Transverse colon (tissue), 4 donors: ENCODE results near the gene CACNG5. TPM values are rescaled to one million over a fixed set of nuclear protein-coding genes. Genes with fewer than 3 reads are reported as not detected.
A peak's percentile ranks its signal among the peaks of the same experiment; 100 is the strongest.

Experiments used
- DNase-seq: peaks from one replicate; pipeline ENCODE4 v3.0.0-alpha.2; 2019
- H3K27ac ChIP-seq, 4 donors: fragments of 200-600 bp; sonication (generic); 2 replicates each; pipeline ENCODE4 v1.5.1; 2016 to 2018; ENCODE audit warnings: inconsistent platforms in 4 of 4
- H3K27me3 ChIP-seq: fragments of 200-600 bp; sonication (generic); 2 replicates; pipeline ENCODE4 v1.5.1; 2017; ENCODE audit warnings: inconsistent platforms
- H3K36me3 ChIP-seq, 4 donors: fragments of 200-600 bp; sonication (generic); 2 replicates each; pipeline ENCODE4 v1.5.1; 2017 to 2019; ENCODE audit warnings: inconsistent platforms in 4 of 4
- H3K4me1 ChIP-seq, 4 donors: fragments of 200-600 bp; sonication (generic); 2 replicates each; pipeline ENCODE4 v1.5.1; 2017 to 2020; ENCODE audit warnings: inconsistent platforms in 4 of 4
- H3K4me3 ChIP-seq, 4 donors: fragments of 200-600 bp; sonication (generic); 1 replicate in 1 of 4; 2 replicates in 3 of 4; pipeline versions ENCODE4 v1.5.1 to v1.6.1; 2017 to 2019; ENCODE audit warnings: inconsistent platforms in 4 of 4
- H3K9me3 ChIP-seq, 2 donors: fragments of 200-600 bp; sonication (generic); 2 replicates each; pipeline ENCODE4 v1.5.1; 2017 to 2019; ENCODE audit warnings: inconsistent platforms in 2 of 2
- CTCF ChIP-seq, 5 experiments: fragments of 200-600 bp in 3 of 5; fragments of 450-650 bp in 2 of 5; sonication (generic) in 3 of 5; IDR thresholded peaks; 1 replicate in 2 of 5; 2 replicates in 3 of 5; pipeline ENCODE4 v1.5.1; 2016 to 2017; ENCODE audit warnings: antibody characterized with exemption in 5 of 5, inconsistent platforms in 3 of 5, mild to moderate bottlenecking in 2 of 5, moderate library complexity in 1 of 5
- EP300 ChIP-seq: sonication (generic); formaldehyde crosslinking; IDR thresholded peaks from one replicate; pipeline ENCODE4 v1.6.1; 2017; ENCODE audit warnings: antibody characterized with exemption, low read depth
- POLR2A ChIP-seq: fragments of 450-650 bp; IDR thresholded peaks from one replicate; pipeline ENCODE4 v1.6.1; 2016; ENCODE audit warnings: antibody characterized with exemption, mild to moderate bottlenecking, moderate library complexity
- POLR2AphosphoS5 ChIP-seq, 3 donors: sonication (generic); formaldehyde crosslinking; IDR thresholded peaks; one replicate each; pipeline ENCODE4 v1.6.1; 2016; ENCODE audit warnings: antibody characterized with exemption in 3 of 3
- WGBS, 2 donors: methylation state at CpG; one replicate each; pipeline ENCODE4 v1.1.5; 2018; ENCODE audit warnings: low coverage in 1 of 2; 5-methylcytosine and 5-hydroxymethylcytosine counted together
- in situ Hi-C, 4 donors: fragments of 200-750 bp; cut with MboI; loops; one replicate each; pipeline versions ENCODE4 v1.15.0 to v1.15.1; 2017; ENCODE audit warnings: low sequenced_read_pairs in 3 of 4, low pct_ligation_motif_present in 1 of 4, low pct_unique_long_range_greater_than_20kb in 1 of 4
- intact Hi-C: fragments of 100-400 bp; cut with DNase I; formaldehyde crosslinking; loops from one replicate; pipeline ENCODE4 v1.15.1; 2023; ENCODE audit warnings: low total_unique reads
- total RNA-seq, 4 donors: library from RNA; depleted of rRNA; stranded (reverse); fragments of >200 nt; gene quantifications; one replicate each; pipeline ENCODE4 v1.1.0, GENCODE V29; 2016

Gene CACNG5
- total RNA-seq, 4 donors from 2014 or later, result 0.32 TPM; not detected in 3

GRCh38 chr17:66903781-66904180 lies 68.9 kb downstream of the CACNG5 start:
- DNase-seq, result no peak
- intact Hi-C loops (no loop called here), in situ Hi-C loops (loop anchor here in 2 of 4 donors (25.0 kb wide), 2 partner anchors 259 to 691 kb away; no protein-coding TSS in a partner anchor)
- TF ChIP-seq EP300 (no peak), POLR2A (no peak), CTCF (IDR thresholded peaks at IDR 0.05) (no peak), POLR2AphosphoS5 (IDR thresholded peaks at IDR 0.05) (no peak)
- Histone ChIP-seq H3K36me3 (no peaks in the 10 kb centered on the region), H3K27me3 (no peaks in the 10 kb centered on the region), H3K4me1 (peaks cover 0 to 8% (median 0%) of the 10 kb centered on the region in 4 donors), H3K27ac (no peak overlapping the region), H3K9me3 (no peaks in the 10 kb centered on the region), H3K4me3 (no peak overlapping the region)
- WGBS, 2 donors, result 91% methylated on average over 10 of the region's 10 CpGs; no CpG with 5 or more reads in 1 of the 2 donors

GRCh38 chr17:66904760-66905624 lies 70.1 kb downstream of the CACNG5 start:
- H3K27me3 ChIP-seq, result no peaks in the 10 kb centered on the region
- H3K27ac ChIP-seq, result no peak overlapping the region
- 48 to 52% methylated on average over 3 to 12 of the region's 12 CpGs for WGBS, 2 donors
- H3K4me1 ChIP-seq, result peaks cover 0 to 8% (median 0%) of the 10 kb centered on the region in 4 donors
- no peaks in the 10 kb centered on the region for H3K9me3 ChIP-seq
- in situ Hi-C loops (loop anchor here in 3 of 4 donors (5.0 to 25.0 kb wide), 4 partner anchors 188 to 693 kb away; no protein-coding TSS in a partner anchor), intact Hi-C loops (loop anchor here (5.0 kb wide), 1 partner anchor 188 kb away; no protein-coding TSS in a partner anchor)
- no peaks in the 10 kb centered on the region for H3K36me3 ChIP-seq
- no peak for DNase-seq
- TF ChIP-seq EP300, result no peak
- TF ChIP-seq CTCF (IDR thresholded peaks at IDR 0.05), result no peak
- H3K4me3 ChIP-seq, result no peak overlapping the region

- H3K4me3 ChIP-seq, result no peak overlapping the region
- intact Hi-C loops, result loop anchor here (5.0 kb wide), 1 partner anchor 189 kb away; no protein-coding TSS in a partner anchor
- peak; percentile 83 for DNase-seq
- H3K36me3 ChIP-seq, result no peaks in the 10 kb centered on the region
- in situ Hi-C loops, result loop anchor here in 3 of 4 donors (5.0 to 25.0 kb wide), 4 partner anchors 189 to 694 kb away; no protein-coding TSS in a partner anchor
- no peaks in the 10 kb centered on the region for H3K9me3 ChIP-seq
- 44 to 48% methylated on average over 13 to 20 of the region's 20 CpGs for WGBS, 2 donors
- no peaks in the 10 kb centered on the region for H3K27me3 ChIP-seq
- H3K27ac ChIP-seq, result no peak overlapping the region
- H3K4me1 ChIP-seq, result peaks cover 0 to 8% (median 0%) of the 10 kb centered on the region in 4 donors
- TF ChIP-seq POLR2A (no peak), EP300 (no peak), CTCF (IDR thresholded peaks at IDR 0.05) (peak; percentile 84 to 90 (median 87)), POLR2AphosphoS5 (IDR thresholded peaks at IDR 0.05) (peak in 1 of 3 donors; percentile 38)
Measured at GRCh38 chr17:66906321-66907278, 71.7 kb downstream of the CACNG5 start.
